GM18907 (cell line): ENCODE measurements around the gene PP2D1.
"Not testable (repeated sequence)": the region's sequence is repeated elsewhere in the genome, so short reads cannot be mapped to it uniquely, and the experiment has no call there.

Experiments used
- ATAC-seq: cut with Tn5 transposase; IDR thresholded peaks from one replicate; pipeline ENCODE4 v1.9.1; 2021; ENCODE audit warnings: mild to moderate bottlenecking, moderate library complexity; ENCODE audit not compliant: unreplicated experiment

The PP2D1 gene

GRCh38 chr3:20012164-20012563 is at the start of gene PP2D1:
Gene PP2D1, minus strand, starts transcription at chr3:20012264. Its CDS starts 192 bp downstream, at chr3:20012072.
- no peak for ATAC-seq

GRCh38 chr3:20060974-20061685 is 49.1 kb upstream of the PP2D1 start:
- peak; percentile 89 for ATAC-seq

- no peak for ATAC-seq
Measured at GRCh38 chr3:20059929-20060328, 47.9 kb upstream of the PP2D1 start.

GRCh38 chr3:20057612-20058180 is 45.6 kb upstream of the PP2D1 start:
- no peak for ATAC-seq

- peak; percentile 38 for ATAC-seq
Measured at GRCh38 chr3:20056725-20057611, 44.9 kb upstream of the PP2D1 start.

GRCh38 chr3:20055842-20056241 is 43.8 kb upstream of the PP2D1 start:
- ATAC-seq = no peak

GRCh38 chr3:20055020-20055775 is 43.1 kb upstream of the PP2D1 start:
- ATAC-seq = peak; percentile 13

GRCh38 chr3:20054549-20054987 is 42.5 kb upstream of the PP2D1 start:
- peak; percentile 94 for ATAC-seq

GRCh38 chr3:20052851-20053250 is 40.8 kb upstream of the PP2D1 start:
- ATAC-seq = no peak

- ATAC-seq = no peak
Measured at GRCh38 chr3:20051123-20051806, 39.2 kb upstream of the PP2D1 start.

GRCh38 chr3:20047976-20048883 is 36.2 kb upstream of the PP2D1 start:
- no peak for ATAC-seq

GRCh38 chr3:20047341-20047779 is 35.3 kb upstream of the PP2D1 start:
- ATAC-seq = no peak

GRCh38 chr3:20046556-20046955 is 34.5 kb upstream of the PP2D1 start:
- no peak for ATAC-seq

GRCh38 chr3:20045141-20045540 is 33.1 kb upstream of the PP2D1 start:
- ATAC-seq = not testable (repeated sequence)

- ATAC-seq = no peak
Measured at GRCh38 chr3:20043825-20044224, 31.8 kb upstream of the PP2D1 start.

- ATAC-seq = peak; percentile 39
Measured at GRCh38 chr3:20043396-20043795, 31.3 kb upstream of the PP2D1 start.

GRCh38 chr3:20042331-20042730 is 30.3 kb upstream of the PP2D1 start:
- ATAC-seq = no peak

GRCh38 chr3:20041197-20041780 is 29.2 kb upstream of the PP2D1 start:
- ATAC-seq = peak; percentile 50
